Astrocyte (in vitro differentiated cells and primary cell): ENCODE data around the gene FLRT1.

ENCODE experiments used
- EZH2 ChIP-seq: IDR thresholded peaks from 2 replicates; pipeline ENCODE4 v1.6.1; 2012; ENCODE audit warnings: mild to moderate bottlenecking, low read length, inconsistent platforms; ENCODE audit not compliant: insufficient read depth
- TF ChIP-seq, protein P1 (sequence below): IDR thresholded peaks from 2 replicates; pipeline ENCODE4 v1.5.1; 2011; ENCODE audit warnings: low read depth, mild to moderate bottlenecking, inconsistent platforms, low read length, moderate library complexity; ENCODE audit not compliant: insufficient read depth

DNA sequence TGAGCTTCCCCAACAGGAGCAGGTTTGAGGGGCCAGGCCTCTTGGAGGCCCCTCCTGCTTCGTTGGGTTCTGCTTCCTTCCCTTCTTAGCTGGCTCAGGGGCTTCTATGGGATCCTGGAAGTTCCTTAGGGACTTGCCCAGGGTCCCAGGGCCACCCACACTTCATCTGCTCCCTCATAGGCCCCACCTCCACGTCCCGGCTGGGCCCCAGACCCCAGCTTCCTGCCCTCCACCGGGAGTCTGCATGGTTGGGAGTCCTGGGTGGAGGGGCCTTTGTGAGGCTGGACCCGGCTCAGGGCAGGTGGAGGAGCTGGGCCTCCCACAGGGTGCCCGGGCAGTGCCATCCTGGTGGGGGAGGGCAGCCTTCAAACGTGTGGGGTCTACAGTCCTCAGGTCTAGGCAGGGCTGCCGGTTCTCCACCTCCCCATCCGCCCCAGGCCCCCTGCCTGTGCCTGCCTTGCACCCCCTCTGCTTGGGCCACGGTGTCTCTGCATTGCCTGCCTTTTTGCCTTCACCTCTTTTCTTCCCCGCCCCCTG is 37.9 kb upstream of the FLRT1 start:
- TF ChIP-seq, protein P1, sequence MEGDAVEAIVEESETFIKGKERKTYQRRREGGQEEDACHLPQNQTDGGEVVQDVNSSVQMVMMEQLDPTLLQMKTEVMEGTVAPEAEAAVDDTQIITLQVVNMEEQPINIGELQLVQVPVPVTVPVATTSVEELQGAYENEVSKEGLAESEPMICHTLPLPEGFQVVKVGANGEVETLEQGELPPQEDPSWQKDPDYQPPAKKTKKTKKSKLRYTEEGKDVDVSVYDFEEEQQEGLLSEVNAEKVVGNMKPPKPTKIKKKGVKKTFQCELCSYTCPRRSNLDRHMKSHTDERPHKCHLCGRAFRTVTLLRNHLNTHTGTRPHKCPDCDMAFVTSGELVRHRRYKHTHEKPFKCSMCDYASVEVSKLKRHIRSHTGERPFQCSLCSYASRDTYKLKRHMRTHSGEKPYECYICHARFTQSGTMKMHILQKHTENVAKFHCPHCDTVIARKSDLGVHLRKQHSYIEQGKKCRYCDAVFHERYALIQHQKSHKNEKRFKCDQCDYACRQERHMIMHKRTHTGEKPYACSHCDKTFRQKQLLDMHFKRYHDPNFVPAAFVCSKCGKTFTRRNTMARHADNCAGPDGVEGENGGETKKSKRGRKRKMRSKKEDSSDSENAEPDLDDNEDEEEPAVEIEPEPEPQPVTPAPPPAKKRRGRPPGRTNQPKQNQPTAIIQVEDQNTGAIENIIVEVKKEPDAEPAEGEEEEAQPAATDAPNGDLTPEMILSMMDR: no peak
- no peak for TF ChIP-seq EZH2
